Muscle of leg (tissue), 11 donors: ENCODE results near the gene FBXW7. TPM values are rescaled to one million over a fixed set of nuclear protein-coding genes. Genes with fewer than 3 reads are reported as not detected.

Experiments used
- DNase-seq: peaks from one replicate; pipeline ENCODE4 v3.0.0; 2013
- H3K27ac ChIP-seq: one replicate; pipeline ENCODE4 v1.5.1; 2013; ENCODE audit warnings: mild to moderate bottlenecking, low read length, control low read depth
- H3K27me3 ChIP-seq: one replicate; pipeline ENCODE4 v1.6.1; 2013; ENCODE audit warnings: low read length; ENCODE audit not compliant: control insufficient read depth, insufficient read depth
- H3K36me3 ChIP-seq: one replicate; pipeline ENCODE4 v1.6.1; 2013; ENCODE audit warnings: low read length; ENCODE audit not compliant: control insufficient read depth, insufficient read depth
- H3K4me1 ChIP-seq: one replicate; pipeline ENCODE4 v1.6.1; 2013; ENCODE audit warnings: low read length; ENCODE audit not compliant: control insufficient read depth, insufficient read depth
- H3K4me3 ChIP-seq: one replicate; pipeline ENCODE4 v1.5.1; 2013; ENCODE audit warnings: low read length, control low read depth
- H3K9me3 ChIP-seq: replicated peaks from 2 replicates; pipeline ENCODE4 v1.6.1; 2013; ENCODE audit warnings: low read depth, low read length; ENCODE audit not compliant: control insufficient read depth
- WGBS: methylation state at CpG from one replicate; pipeline ENCODE4 v1.1.5; 2013; ENCODE audit warnings: missing lambda C conversion rate; ENCODE audit not compliant: insufficient coverage; 5-methylcytosine and 5-hydroxymethylcytosine counted together
- polyA plus RNA-seq, 8 donors: library from polyadenylated mRNA; unstranded; fragments of 120-200 nt; gene quantifications; one replicate each; pipeline versions ENCODE4 v1.2.1 to v1.2.3, GENCODE V29; 2013; ENCODE audit warnings: inconsistent platforms in 1 of 8, low replicate concordance in 1 of 8; ENCODE audit not compliant: insufficient read length in 8 of 8, insufficient read depth in 1 of 8
- total RNA-seq: library from RNA; stranded (reverse); fragments of 120-200 nt; gene quantifications from one replicate; pipeline ENCODE4 v1.2.4, GENCODE V29; 2013

The FBXW7 gene
- total and polyA plus RNA-seq, 9 donors = 18.9 to 73.7 (median 24.6) TPM

- H3K27me3 ChIP-seq = no peaks in the 10 kb centered on the region
- no peak overlapping the region for H3K27ac ChIP-seq
- WGBS = 33% methylated on average over 2 of the region's 4 CpGs
- H3K4me1 ChIP-seq = no peaks in the 10 kb centered on the region
- peak; percentile 85 for DNase-seq
- H3K4me3 ChIP-seq = no peak overlapping the region
- no peaks in the 10 kb centered on the region for H3K9me3 ChIP-seq
- H3K36me3 ChIP-seq = no peaks in the 10 kb centered on the region
These were observed 246.0 kb downstream of the FBXW7 start for GRCh38 chr4:152289941-152290340.

GRCh38 chr4:152289541-152289940 lies 246.4 kb downstream of the FBXW7 start:
- no CpG with 5 or more reads among the region's 3 CpGs for WGBS
- Histone ChIP-seq H3K36me3 (no peaks in the 10 kb centered on the region), H3K4me1 (no peaks in the 10 kb centered on the region), H3K4me3 (no peak overlapping the region), H3K9me3 (no peaks in the 10 kb centered on the region), H3K27ac (no peak overlapping the region), H3K27me3 (no peaks in the 10 kb centered on the region)
- DNase-seq = peak; percentile 28

- WGBS = no CpG with 5 or more reads among the region's 2 CpGs
- no peak overlapping the region for H3K4me3 ChIP-seq
- DNase-seq = no peak
- no peaks in the 10 kb centered on the region for H3K9me3 ChIP-seq
- no peaks in the 10 kb centered on the region for H3K27me3 ChIP-seq
- no peaks in the 10 kb centered on the region for H3K36me3 ChIP-seq
- H3K4me1 ChIP-seq = no peaks in the 10 kb centered on the region
- no peak overlapping the region for H3K27ac ChIP-seq
These were observed 252.0 kb downstream of the FBXW7 start for GRCh38 chr4:152283801-152284470.

GRCh38 chr4:152281822-152282221 lies 254.1 kb downstream of the FBXW7 start:
- H3K27me3 ChIP-seq = peaks cover 2% of the 10 kb centered on the region
- 76% methylated on average over 5 of the region's 6 CpGs for WGBS
- no peak overlapping the region for H3K27ac ChIP-seq
- H3K4me1 ChIP-seq = no peaks in the 10 kb centered on the region
- DNase-seq = no peak
- H3K36me3 ChIP-seq = no peaks in the 10 kb centered on the region
- no peaks in the 10 kb centered on the region for H3K9me3 ChIP-seq
- H3K4me3 ChIP-seq = no peak overlapping the region

GRCh38 chr4:152281211-152281610 lies 254.7 kb downstream of the FBXW7 start:
- Histone ChIP-seq H3K27me3 (peaks cover 2% of the 10 kb centered on the region), H3K36me3 (no peaks in the 10 kb centered on the region), H3K4me1 (no peaks in the 10 kb centered on the region), H3K4me3 (no peak overlapping the region), H3K9me3 (no peaks in the 10 kb centered on the region), H3K27ac (no peak overlapping the region)
- WGBS = no CpG with 5 or more reads among the region's 2 CpGs
- no peak for DNase-seq

- no peaks in the 10 kb centered on the region for H3K4me1 ChIP-seq
- H3K9me3 ChIP-seq = no peaks in the 10 kb centered on the region
- no peak for DNase-seq
- H3K27me3 ChIP-seq = peaks cover 2% of the 10 kb centered on the region
- no peak overlapping the region for H3K27ac ChIP-seq
- H3K4me3 ChIP-seq = no peak overlapping the region
- H3K36me3 ChIP-seq = no peaks in the 10 kb centered on the region
- 78% methylated on average over 5 of the region's 8 CpGs for WGBS
These were observed 256.7 kb downstream of the FBXW7 start for GRCh38 chr4:152279234-152279566.

GRCh38 chr4:152278505-152279233 lies 257.2 kb downstream of the FBXW7 start:
- WGBS = 62% methylated on average over 4 of the region's 9 CpGs
- peaks cover 2% of the 10 kb centered on the region for H3K27me3 ChIP-seq
- no peak overlapping the region for H3K4me3 ChIP-seq
- no peak for DNase-seq
- no peaks in the 10 kb centered on the region for H3K9me3 ChIP-seq
- H3K36me3 ChIP-seq = no peaks in the 10 kb centered on the region
- no peak overlapping the region for H3K27ac ChIP-seq
- no peaks in the 10 kb centered on the region for H3K4me1 ChIP-seq

- no peak overlapping the region for H3K27ac ChIP-seq
- H3K9me3 ChIP-seq = no peaks in the 10 kb centered on the region
- DNase-seq = no peak
- no peaks in the 10 kb centered on the region for H3K4me1 ChIP-seq
- H3K36me3 ChIP-seq = no peaks in the 10 kb centered on the region
- H3K4me3 ChIP-seq = no peak overlapping the region
- peaks cover 2% of the 10 kb centered on the region for H3K27me3 ChIP-seq
These were observed 257.8 kb downstream of the FBXW7 start for GRCh38 chr4:152278172-152278504.

- H3K4me1 ChIP-seq = no peaks in the 10 kb centered on the region
- peaks cover 2% of the 10 kb centered on the region for H3K27me3 ChIP-seq
- H3K4me3 ChIP-seq = no peak overlapping the region
- no peaks in the 10 kb centered on the region for H3K9me3 ChIP-seq
- WGBS = 83% methylated on average over 2 of the region's 5 CpGs
- DNase-seq = no peak
- no peak overlapping the region for H3K27ac ChIP-seq
- no peaks in the 10 kb centered on the region for H3K36me3 ChIP-seq
These were observed 258.6 kb downstream of the FBXW7 start for GRCh38 chr4:152277333-152277732.

- peaks cover 2% of the 10 kb centered on the region for H3K27me3 ChIP-seq
- 40% methylated on average over 1 of the region's 1 CpG for WGBS
- H3K36me3 ChIP-seq = no peaks in the 10 kb centered on the region
- no peak overlapping the region for H3K4me3 ChIP-seq
- H3K27ac ChIP-seq = no peak overlapping the region
- no peak for DNase-seq
- H3K9me3 ChIP-seq = no peaks in the 10 kb centered on the region
- H3K4me1 ChIP-seq = peaks cover 2% of the 10 kb centered on the region
These were observed 262.5 kb downstream of the FBXW7 start for GRCh38 chr4:152273343-152273742.
